ENCODE measurements around the gene CDK15.

DNA sequence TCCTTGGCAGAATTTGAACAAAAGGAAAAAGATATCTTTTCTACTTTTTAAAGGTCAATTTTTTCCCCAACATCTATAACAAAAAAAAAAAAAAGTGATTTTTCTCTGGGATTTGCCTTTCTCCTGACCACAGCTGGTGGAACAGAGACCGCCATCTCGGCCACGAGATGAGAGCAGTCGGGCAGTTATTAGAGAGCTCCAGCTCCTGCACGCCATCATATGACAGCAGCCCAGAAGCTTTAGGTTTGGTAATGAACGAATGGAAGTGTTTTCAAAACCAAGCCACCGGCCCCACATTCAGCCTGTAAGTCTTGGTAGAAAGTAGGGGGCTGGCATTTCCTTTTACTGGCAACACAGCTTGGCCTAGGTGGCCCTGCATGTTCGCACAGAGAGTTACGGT is 132.4 kb downstream of the CDK15 start:
- no peak for TF ChIP-seq KLF16 (tag by site-specific recombination; IDR thresholded peaks at IDR 0.05)
- no peak for TF ChIP-seq CTCF (tag by site-specific recombination; IDR thresholded peaks at IDR 0.05)
- no peak for TF ChIP-seq GLIS1 (tag by site-specific recombination; IDR thresholded peaks at IDR 0.05)

Measured in HEK293 (cell line).